EH (cell line): Measurements from ENCODE around the gene CYSTM1.
A peak's percentile ranks its signal among the peaks of the same experiment; 100 is the strongest.
"Not testable (repeated sequence)": the region's sequence is repeated elsewhere in the genome, so short reads cannot be mapped to it uniquely, and the experiment has no call there.

ENCODE experiments used
- DNase-seq: peaks from one replicate; pipeline ENCODE4 v3.0.0-alpha.2; 2015; ENCODE audit warnings: low read depth

Gene CYSTM1

DNA sequence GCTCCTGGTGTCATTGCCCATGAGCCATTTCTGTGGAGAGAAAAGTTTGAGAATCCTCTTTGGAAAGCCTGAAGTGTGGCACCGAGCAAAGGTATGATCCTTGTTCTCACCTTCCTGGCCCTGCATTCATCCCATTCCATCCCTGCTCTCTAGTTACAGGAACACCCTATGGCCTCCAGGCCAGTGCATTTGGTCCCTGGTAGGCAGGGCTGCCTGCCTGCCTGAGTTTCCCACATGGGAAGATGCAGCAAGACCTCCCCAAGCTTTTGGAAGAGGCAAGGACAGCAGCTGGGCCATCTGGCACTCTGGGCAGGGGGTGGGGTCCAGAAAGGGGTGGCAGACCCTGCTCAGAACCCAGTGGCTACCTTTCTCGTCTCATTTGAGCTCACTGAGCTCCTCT, 24.8 kb upstream of the CYSTM1 start:
- no peak for DNase-seq

GRCh38 chr5:140151144-140152021, 23.6 kb upstream of the CYSTM1 start:
- DNase-seq: no peak

DNA sequence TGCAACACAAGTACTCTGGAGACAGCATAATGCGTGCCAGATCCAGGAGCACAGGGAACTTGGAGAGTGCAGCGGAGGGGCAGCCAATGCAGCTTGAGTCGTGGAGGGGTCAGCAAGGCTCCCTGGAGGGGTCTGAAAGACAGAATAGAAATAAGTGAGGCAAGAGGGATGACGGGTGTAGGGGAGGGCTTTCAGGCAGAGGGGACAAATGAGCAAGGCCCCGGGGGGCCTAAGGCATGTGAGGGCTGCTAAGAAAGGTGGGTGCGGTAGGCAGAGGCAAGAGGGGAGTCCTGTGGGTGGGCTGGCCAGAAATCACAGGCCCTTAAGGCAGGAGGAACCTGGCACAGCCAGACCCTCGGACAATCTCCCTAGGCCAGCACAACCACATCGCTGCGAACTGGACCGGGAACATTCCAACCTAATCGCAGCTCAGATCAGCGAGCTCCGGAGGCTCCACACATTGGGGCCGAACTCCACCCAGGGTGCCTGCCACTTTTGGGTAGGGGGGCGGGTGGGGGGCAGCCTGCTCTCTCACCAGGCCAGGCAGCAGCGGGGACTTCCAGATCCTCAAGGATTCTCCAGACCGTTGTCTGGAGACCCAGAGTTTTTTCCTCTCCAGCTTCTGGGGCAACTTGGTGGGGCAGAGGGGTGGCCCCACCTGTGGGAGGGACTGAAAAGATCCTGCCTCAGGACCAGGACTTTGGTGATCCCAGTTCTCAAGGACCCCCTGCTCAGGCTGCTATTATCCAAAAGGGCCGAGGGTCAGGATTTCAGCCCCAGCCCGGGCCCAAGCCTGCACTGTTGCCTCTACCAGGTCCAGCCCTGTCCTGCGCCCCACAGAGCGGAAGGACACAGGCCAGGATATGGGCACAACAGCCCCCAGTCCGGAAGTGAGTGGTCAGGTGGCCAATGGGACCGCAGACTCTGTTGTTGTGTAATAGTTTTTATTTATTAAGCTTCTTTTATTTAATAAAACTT, 22.7 kb upstream of the CYSTM1 start:
- DNase-seq: no peak

DNA sequence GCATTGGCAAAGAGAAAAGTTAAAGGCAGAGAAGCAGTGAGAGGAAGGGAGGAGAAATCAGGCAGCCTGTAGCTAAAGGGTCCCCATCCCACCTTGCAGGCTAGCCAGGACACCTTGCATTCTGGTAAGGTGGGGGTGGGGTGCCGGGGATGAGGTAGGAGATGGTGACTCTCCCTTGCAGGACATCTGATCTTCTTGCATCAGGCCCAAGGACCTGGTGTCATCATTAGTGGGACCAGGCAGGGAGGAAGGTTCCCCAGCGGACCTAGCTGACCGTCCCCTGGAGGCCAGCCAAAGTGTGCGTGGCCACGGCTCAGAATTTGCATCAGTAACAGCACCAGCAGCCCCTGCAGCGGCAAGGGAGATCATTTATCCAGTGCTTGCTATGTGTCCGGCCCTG, 21.7 kb upstream of the CYSTM1 start:
- no peak for DNase-seq

DNA sequence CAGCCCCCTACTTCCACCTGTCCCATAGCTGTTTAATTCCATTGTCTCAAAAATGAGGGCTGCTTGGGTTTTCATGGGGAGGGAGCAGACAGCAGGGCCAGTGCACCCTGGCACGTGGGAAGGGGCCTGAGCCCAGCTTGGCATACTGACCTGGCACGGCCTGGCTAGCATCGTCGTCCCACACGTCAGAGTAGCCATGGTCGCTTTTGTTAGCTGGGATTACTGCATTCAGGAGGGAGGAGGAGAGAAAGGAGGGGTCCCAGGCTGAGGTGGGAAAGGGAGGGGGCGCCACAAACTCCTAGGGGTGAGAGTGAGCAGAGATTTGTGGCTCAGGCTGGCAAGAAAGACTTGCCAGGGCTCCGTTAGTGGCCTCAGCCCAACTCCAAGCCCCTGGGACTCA, 21.1 kb upstream of the CYSTM1 start:
- no peak for DNase-seq

DNA sequence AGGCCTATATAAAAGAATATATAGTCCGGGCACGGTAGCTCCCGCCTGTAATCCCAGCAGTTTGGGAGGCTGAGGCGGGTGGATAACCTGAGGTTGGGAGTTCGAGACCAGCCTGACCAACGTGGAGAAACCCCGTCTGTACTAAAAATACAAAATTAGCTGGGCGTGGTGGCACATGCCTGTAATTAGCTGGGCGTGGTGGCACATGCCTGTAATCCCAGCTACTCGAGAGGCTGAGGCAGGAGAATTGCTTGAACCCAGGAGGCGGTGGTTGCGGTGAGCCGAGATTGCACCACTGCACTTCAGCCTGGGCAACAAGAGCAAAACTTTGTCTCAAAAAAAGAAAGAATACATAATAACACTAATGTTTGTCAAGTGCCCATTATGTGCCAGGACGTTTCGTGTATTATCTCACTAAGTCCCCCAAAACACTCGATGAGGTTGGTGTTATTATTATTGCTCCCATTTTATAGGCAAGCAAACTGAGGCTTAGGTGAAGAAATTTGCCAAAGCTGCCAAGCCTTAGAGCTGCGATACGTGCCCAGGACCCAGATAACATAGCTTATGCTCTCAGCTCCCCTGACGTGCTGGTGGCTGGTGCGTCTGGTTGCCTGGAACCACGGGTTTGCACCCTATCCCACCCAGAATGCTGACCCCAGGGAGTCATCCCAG, 20.1 kb upstream of the CYSTM1 start:
- not testable (repeated sequence) for DNase-seq

GRCh38 chr5:140157032-140157781, 17.8 kb upstream of the CYSTM1 start:
- peak; percentile 82 for DNase-seq

- DNase-seq: no peak
Measured at GRCh38 chr5:140159014-140159927, 15.7 kb upstream of the CYSTM1 start.

GRCh38 chr5:140162275-140162674, 12.7 kb upstream of the CYSTM1 start:
- DNase-seq: no peak

GRCh38 chr5:140162781-140163180, 12.2 kb upstream of the CYSTM1 start:
- DNase-seq: no peak

- DNase-seq: no peak
Measured at GRCh38 chr5:140165101-140165922, 9.7 kb upstream of the CYSTM1 start.

DNA sequence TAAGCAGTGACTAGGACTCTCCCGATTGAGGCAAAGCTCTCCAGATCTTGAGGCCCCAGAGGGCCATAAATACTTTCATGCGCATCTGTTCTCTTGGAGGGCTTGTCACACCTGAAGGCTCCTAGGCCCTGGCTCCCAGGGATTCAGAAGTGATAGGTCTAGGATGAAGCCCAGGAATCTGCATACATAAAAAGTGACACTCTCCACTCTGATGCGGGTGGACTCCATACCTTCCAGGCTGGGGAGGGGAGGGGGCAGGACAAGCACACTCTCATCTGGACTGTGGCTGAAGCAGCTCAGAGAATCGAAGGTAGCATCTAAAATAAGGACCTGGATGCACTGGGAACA, 9.1 kb upstream of the CYSTM1 start:
- DNase-seq: no peak

DNA sequence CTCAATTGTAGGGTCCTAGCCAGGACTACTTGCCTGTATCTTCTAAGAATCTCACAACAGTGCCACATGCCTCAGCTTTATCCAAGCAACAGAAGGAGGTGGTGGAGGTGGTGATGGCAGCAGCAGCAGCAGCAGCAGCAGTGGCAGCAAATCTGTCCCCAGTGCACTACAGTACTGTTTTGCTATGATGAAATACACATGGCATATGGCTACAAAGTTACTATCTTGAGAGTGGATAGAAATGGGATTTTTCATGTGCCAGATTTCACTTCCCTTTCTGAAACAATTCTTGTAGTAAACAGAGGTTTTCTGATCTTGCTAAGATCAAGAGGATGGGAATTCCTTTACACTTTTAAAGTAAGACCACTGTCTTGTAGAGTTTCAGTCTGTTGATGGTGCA, 8.1 kb upstream of the CYSTM1 start:
- DNase-seq: no peak

- DNase-seq: no peak
Measured at GRCh38 chr5:140168371-140168770, 6.6 kb upstream of the CYSTM1 start.

DNA sequence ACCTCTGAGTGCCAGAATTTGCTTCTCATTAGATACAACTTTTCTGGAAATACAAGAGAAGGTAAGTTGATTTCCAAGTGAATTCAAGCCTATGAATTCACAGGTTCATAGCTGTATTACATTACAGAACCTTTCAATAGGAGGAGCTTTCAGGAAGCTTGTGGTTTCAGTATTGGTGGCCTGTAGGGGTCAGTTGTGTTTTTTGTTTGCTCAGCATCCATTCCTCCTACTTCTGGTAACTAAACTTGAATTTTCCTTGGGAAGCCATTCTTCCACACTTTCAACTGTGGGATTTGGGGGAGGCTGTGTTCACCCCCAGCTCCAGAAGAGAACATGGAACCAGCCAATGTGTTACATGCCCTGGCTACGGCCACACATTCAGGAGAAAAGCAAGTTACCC, 5.6 kb upstream of the CYSTM1 start:
- DNase-seq: peak; percentile 20

GRCh38 chr5:140172483-140172882, 2.5 kb upstream of the CYSTM1 start:
- no peak for DNase-seq

DNA sequence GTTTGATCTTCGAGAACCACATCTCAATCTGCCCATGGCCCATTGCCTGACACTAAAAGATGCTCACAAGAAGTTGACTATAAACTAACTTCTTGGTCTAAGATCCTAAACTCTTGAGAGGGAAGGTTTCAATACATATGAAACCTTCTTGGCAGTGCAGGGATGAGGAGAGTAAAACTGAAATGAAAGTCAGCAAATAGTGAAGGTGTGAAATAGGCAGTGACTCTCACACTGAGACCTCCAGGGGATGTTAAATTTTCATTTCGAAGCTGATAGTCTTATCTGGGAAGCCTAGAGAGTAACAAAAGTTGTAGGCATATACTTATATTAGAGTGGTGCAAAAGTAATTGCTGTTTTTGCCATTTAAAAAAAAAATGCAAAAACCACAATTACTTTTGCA, 974 bp upstream of the CYSTM1 start:
- DNase-seq: no peak

GRCh38 chr5:140175367-140176030, 511 bp downstream of the CYSTM1 start:
- DNase-seq: peak; percentile 74

- no peak for DNase-seq
Measured at GRCh38 chr5:140176031-140176387, 1.0 kb downstream of the CYSTM1 start.
